GM23338 (cell line): ENCODE data around the gene CORO2A. TPM values are rescaled to one million over a fixed set of nuclear protein-coding genes. Genes with fewer than 3 reads are reported as not detected.

Experiments
- ATAC-seq: fragments of 200-7000 bp; cut with Tn5 transposase; 3 replicates; pipeline ENCODE4 v1.9.1; 2020
- DNase-seq: peaks from one replicate; pipeline ENCODE4 v3.0.0-alpha.2; 2015; ENCODE audit warnings: low spot score
- H2AFZ ChIP-seq: fragments of 200-600 bp; sonication (generic); 2 replicates; pipeline ENCODE4 v1.8.0; 2016; ENCODE audit warnings: antibody characterized with exemption, mild to moderate bottlenecking, moderate library complexity
- H3F3A ChIP-seq: fragments of 200-600 bp; sonication (generic); replicated peaks from 2 replicates; pipeline ENCODE4 v1.8.0; 2017; ENCODE audit warnings: antibody characterized with exemption, mixed run types, low read depth
- H3K27ac ChIP-seq: fragments of 200-600 bp; sonication (generic); 2 replicates; pipeline ENCODE4 v1.6.1; 2016; ENCODE audit warnings: low read depth
- H3K27me3 ChIP-seq: fragments of 200-600 bp; sonication (generic); 2 replicates; pipeline ENCODE4 v1.8.0; 2016; ENCODE audit warnings: mild to moderate bottlenecking, mixed run types, moderate library complexity; ENCODE audit not compliant: insufficient read depth
- H3K36me3 ChIP-seq: fragments of 200-600 bp; sonication (generic); 2 replicates; pipeline ENCODE4 v1.8.0; 2016; ENCODE audit warnings: mild to moderate bottlenecking; ENCODE audit not compliant: insufficient read depth
- H3K4me1 ChIP-seq: fragments of 200-600 bp; sonication (generic); 2 replicates; pipeline ENCODE4 v1.8.0; 2016; ENCODE audit warnings: mild to moderate bottlenecking, moderate library complexity; ENCODE audit not compliant: insufficient read depth
- H3K4me2 ChIP-seq: fragments of 200-600 bp; sonication (generic); 2 replicates; pipeline ENCODE4 v1.7.1; 2017; ENCODE audit warnings: mixed run types
- H3K4me3 ChIP-seq: fragments of 200-600 bp; sonication (generic); 2 replicates; pipeline ENCODE4 v1.6.1; 2016; ENCODE audit warnings: mixed run types
- H3K79me2 ChIP-seq: fragments of 200-600 bp; sonication (generic); replicated peaks from 2 replicates; pipeline ENCODE4 v1.8.0; 2017; ENCODE audit warnings: mild to moderate bottlenecking; ENCODE audit not compliant: insufficient read depth
- H3K9me2 ChIP-seq: fragments of 200-600 bp; sonication (generic); 2 replicates; pipeline ENCODE4 v1.8.0; 2017; ENCODE audit not compliant: insufficient read depth
- H4K20me1 ChIP-seq: fragments of 200-600 bp; sonication (generic); replicated peaks from 2 replicates; pipeline ENCODE4 v1.8.0; 2017; ENCODE audit warnings: mild to moderate bottlenecking; ENCODE audit not compliant: insufficient read depth
- H3K27ac Mint-ChIP-seq: 2 replicates; pipeline ENCODE4 v1.8.0; 2020; ENCODE audit warnings: inconsistent platforms, mild to moderate bottlenecking, moderate library complexity, mixed read lengths
- H3K27me3 Mint-ChIP-seq: 3 replicates; pipeline ENCODE4 v1.8.0; 2022; ENCODE audit warnings: low read depth, mild to moderate bottlenecking, moderate library complexity, mixed read lengths, inconsistent platforms; ENCODE audit not compliant: insufficient read depth, poor library complexity
- H3K36me3 Mint-ChIP-seq: 3 replicates; pipeline ENCODE4 v1.8.0; 2021; ENCODE audit warnings: low read depth, mild to moderate bottlenecking, inconsistent platforms, moderate library complexity, mixed read lengths
- H3K4me1 Mint-ChIP-seq: 3 replicates; pipeline ENCODE4 v1.8.0; 2020; ENCODE audit warnings: mild to moderate bottlenecking, inconsistent platforms, mixed read lengths
- H3K4me3 Mint-ChIP-seq: 3 replicates; pipeline ENCODE4 v1.8.0; 2021; ENCODE audit warnings: moderate library complexity, mild to moderate bottlenecking, inconsistent platforms, mixed read lengths
- H3K9me3 Mint-ChIP-seq: 3 replicates; pipeline ENCODE4 v1.8.0; 2020; ENCODE audit warnings: moderate library complexity, mild to moderate bottlenecking, inconsistent platforms, mixed read lengths
- CREB1 ChIP-seq: fragments of 250-450 bp; sonication (Bioruptor Pico); IDR thresholded peaks from 2 replicates; pipeline ENCODE4 v1.5.0; 2020; ENCODE audit warnings: low read depth, mild to moderate bottlenecking, moderate library complexity
- CTCF ChIP-seq, 2 experiments: fragments of 200-600 bp in 1 of 2; sonication (generic) in 1 of 2; conservative IDR thresholded peaks; 2 replicates each; pipeline versions ENCODE4 v1.5.1 to v1.6.1; 2016 to 2017; ENCODE audit warnings: antibody characterized with exemption in 2 of 2, low read depth in 2 of 2, mild to moderate bottlenecking in 2 of 2, moderate library complexity in 1 of 2
- ETS1 ChIP-seq: IDR thresholded peaks from 2 replicates; pipeline ENCODE4 v1.6.1; 2016; ENCODE audit warnings: antibody characterized with exemption
- EZH2 ChIP-seq: fragments of 200-600 bp; sonication (generic); IDR thresholded peaks from one replicate; pipeline ENCODE4 v1.8.0; 2017; ENCODE audit warnings: antibody characterized with exemption, mild to moderate bottlenecking, low read depth; ENCODE audit not compliant: unreplicated experiment
- EZH2phosphoT487 ChIP-seq: fragments of 200-600 bp; sonication (generic); IDR thresholded peaks from one replicate; pipeline ENCODE4 v1.8.1; 2018; ENCODE audit warnings: antibody characterized with exemption; ENCODE audit not compliant: unreplicated experiment
- JUNB ChIP-seq: IDR thresholded peaks from one replicate; pipeline ENCODE4 v1.6.1; 2016; ENCODE audit warnings: antibody characterized with exemption; ENCODE audit not compliant: unreplicated experiment
- NANOG ChIP-seq: IDR thresholded peaks from 2 replicates; pipeline ENCODE4 v1.6.1; 2016; ENCODE audit warnings: antibody characterized with exemption, borderline replicate concordance
- POLR2AphosphoS5 ChIP-seq: IDR thresholded peaks from 2 replicates; pipeline ENCODE4 v1.6.1; 2016; ENCODE audit warnings: antibody characterized with exemption, low read depth
- REST ChIP-seq: IDR thresholded peaks from one replicate; pipeline ENCODE4 v1.6.1; 2018; ENCODE audit warnings: antibody characterized with exemption; ENCODE audit not compliant: unreplicated experiment
- STAT1 ChIP-seq: IDR thresholded peaks from one replicate; pipeline ENCODE4 v1.6.1; 2016; ENCODE audit warnings: antibody characterized with exemption; ENCODE audit not compliant: unreplicated experiment
- ZNF114 ChIP-seq: fragments of 250-450 bp; sonication (Bioruptor Pico); IDR thresholded peaks from 2 replicates; pipeline ENCODE4 v1.5.0; 2020; ENCODE audit warnings: mild to moderate bottlenecking, moderate library complexity
- ZNF331 ChIP-seq: fragments of 250-450 bp; sonication (Bioruptor Pico); IDR thresholded peaks from 2 replicates; pipeline ENCODE4 v1.5.0; 2020; ENCODE audit warnings: low read depth, mild to moderate bottlenecking, moderate library complexity
- ZNF462 ChIP-seq: fragments of 250-450 bp; sonication (Bioruptor Pico); IDR thresholded peaks from 2 replicates; pipeline ENCODE4 v1.5.0; 2020; ENCODE audit warnings: mild to moderate bottlenecking, moderate library complexity
- polyA plus RNA-seq: library from polyadenylated mRNA; unstranded; fragments of >200 nt; fragmentation: Nextera tagmentation; extraction: Ambion mirVana; gene quantifications from 2 replicates; pipeline ENCODE4 v1.2.1, GENCODE V29; 2016
- total RNA-seq: library from RNA; depleted of rRNA; stranded (reverse); fragments of >200 nt; shearing (Covaris generic); gene quantifications from 2 replicates; pipeline ENCODE4 v1.2.3, GENCODE V29; 2014

Gene CORO2A
- total and polyA plus RNA-seq, 2 experiments from 2014 or later = 12.9 to 27.6 TPM

- no peak for DNase-seq
- Histone ChIP-seq H3K79me2 (no peaks in the 10 kb centered on the region), H3K9me2 (no peaks in the 10 kb centered on the region), H3K27ac (no peak overlapping the region), H3K4me1 (no peaks in the 10 kb centered on the region), H3K4me3 (no peak overlapping the region), H3K4me2 (no peak overlapping the region), H4K20me1 (0 out of 2 replicates have a peak, but pooled peaks cover 4% of the 10 kb centered on the region), H3F3A (no peaks in the 10 kb centered on the region), H3K36me3 (no peaks in the 10 kb centered on the region), H2AFZ (no peak overlapping the region), H3K27me3 (no peaks in the 10 kb centered on the region)
- TF ChIP-seq EZH2 = no peak
- no peak for TF ChIP-seq NANOG
- TF ChIP-seq CTCF (conservative IDR thresholded peaks at IDR 0.05; ENCODE audit: low read depth in 2 of 2) = no peak
- TF ChIP-seq REST = no peak
- TF ChIP-seq EZH2phosphoT487 = no peak
- no peak for TF ChIP-seq ZNF462
- no peak for TF ChIP-seq ZNF331 (CRISPR knock-in tag)
- TF ChIP-seq CREB1 (CRISPR knock-in tag) = no peak
- no peak for TF ChIP-seq ETS1
- TF ChIP-seq POLR2AphosphoS5 = no peak
- TF ChIP-seq JUNB = no peak
- no peak for TF ChIP-seq STAT1
- TF ChIP-seq ZNF114 = no peak
- ATAC-seq = no peak
- no peaks in the 10 kb centered on the region for H3K9me3 Mint-ChIP-seq
- no peak overlapping the region for H3K27ac Mint-ChIP-seq
- H3K4me1 Mint-ChIP-seq = peaks cover 3% of the 10 kb centered on the region; the same call in 2 of the 3 replicates
- no peaks in the 10 kb centered on the region; the same call in 2 of the 3 replicates for H3K36me3 Mint-ChIP-seq
- peaks cover 7% of the 10 kb centered on the region for H3K27me3 Mint-ChIP-seq
- H3K4me3 Mint-ChIP-seq = no peak overlapping the region
Observed at GRCh38 chr9:98142925-98143481, 49.4 kb downstream of the CORO2A start.
